ENCODE data around the gene JARID2.

JARID2 gene

DNA sequence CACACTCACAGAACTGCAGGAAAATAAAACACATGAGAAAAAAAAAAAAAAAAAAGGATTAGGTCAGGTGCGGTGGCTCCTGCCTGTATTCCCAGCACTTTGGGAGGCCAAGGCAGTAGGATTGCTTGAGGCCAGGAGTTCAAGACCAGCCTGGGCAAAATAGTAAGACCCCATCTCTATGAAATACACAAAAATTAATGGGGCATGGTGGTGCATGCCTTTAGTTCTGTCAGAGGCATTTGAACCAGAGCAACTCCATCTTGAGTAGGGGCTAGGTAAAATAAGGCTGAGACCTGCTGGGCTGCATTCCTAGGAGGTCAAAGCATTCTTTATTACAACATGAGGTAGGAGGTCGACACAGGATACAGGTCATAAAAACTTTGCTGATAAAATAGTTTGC lies 39.0 kb upstream of the JARID2 start:
- no peaks in the 10 kb centered on the region for H3F3A ChIP-seq (ENCODE audit: insufficient read depth, low read length)
- no peaks in the 10 kb centered on the region for H3K9me3 ChIP-seq (ENCODE audit: low read length)
- no peaks in the 10 kb centered on the region for H3K79me2 ChIP-seq (ENCODE audit: insufficient read depth, low read length)
- no peaks in the 10 kb centered on the region for H3K4me1 ChIP-seq (ENCODE audit: insufficient read depth, low read length, severe bottlenecking)
- no peak overlapping the region for H2AFZ ChIP-seq (ENCODE audit: low read length)
- no peaks in the 10 kb centered on the region for H4K20me1 ChIP-seq (ENCODE audit: insufficient read depth, low read length)
- no peak overlapping the region for H3K27ac ChIP-seq (ENCODE audit: low read depth, low read length, poor library complexity, severe bottlenecking)
- no peak overlapping the region for H3K4me3 ChIP-seq (ENCODE audit: low read depth, low read length, poor library complexity, severe bottlenecking)
- no peaks in the 10 kb centered on the region for H3K9me2 ChIP-seq (ENCODE audit: low read depth, low read length)
- no peaks in the 10 kb centered on the region for H3K36me3 ChIP-seq (ENCODE audit: insufficient read depth, low read length)
- TF ChIP-seq EZH2 (IDR thresholded peaks at IDR 0.05; ENCODE audit: borderline replicate concordance, low read length) (no peak), CTCF (IDR thresholded peaks at IDR 0.05; ENCODE audit: low read length) (no peak)
- H3K27me3 ChIP-seq (ENCODE audit: insufficient read depth, low read length), result no peaks in the 10 kb centered on the region
- H3K4me2 ChIP-seq (ENCODE audit: low read length), result no peak overlapping the region
- no peak overlapping the region for H3K9ac ChIP-seq (ENCODE audit: low read length)

DNA sequence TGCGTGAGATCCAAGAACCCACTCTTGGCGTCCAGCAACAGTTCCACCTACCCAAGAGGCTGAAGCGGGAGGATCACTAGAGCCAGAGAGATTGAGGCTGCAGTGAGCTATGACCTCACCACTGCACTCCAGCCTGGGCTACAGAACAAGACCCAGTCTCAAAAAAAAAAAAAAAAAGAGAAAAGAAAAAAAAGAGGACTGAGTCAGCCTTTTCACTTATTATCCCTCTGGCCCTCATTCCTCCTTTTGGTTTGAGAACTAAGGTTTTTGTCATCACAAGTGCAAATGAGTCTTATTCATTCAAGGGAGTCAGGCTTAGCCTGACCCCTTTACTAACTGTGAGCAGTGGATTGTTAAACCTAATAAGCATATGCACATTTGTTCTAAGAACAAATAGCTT lies 37.9 kb upstream of the JARID2 start:
- no peak overlapping the region for H3K4me2 ChIP-seq (ENCODE audit: low read length)
- no peaks in the 10 kb centered on the region for H3K9me2 ChIP-seq (ENCODE audit: low read depth, low read length)
- TF ChIP-seq EZH2 (IDR thresholded peaks at IDR 0.05; ENCODE audit: borderline replicate concordance, low read length), result no peak
- no peak for TF ChIP-seq CTCF (IDR thresholded peaks at IDR 0.05; ENCODE audit: low read length)
- H3F3A ChIP-seq (ENCODE audit: insufficient read depth, low read length), result no peaks in the 10 kb centered on the region
- no peaks in the 10 kb centered on the region for H3K4me1 ChIP-seq (ENCODE audit: insufficient read depth, low read length, severe bottlenecking)
- no peak overlapping the region for H2AFZ ChIP-seq (ENCODE audit: low read length)
- H3K4me3 ChIP-seq (ENCODE audit: low read depth, low read length, poor library complexity, severe bottlenecking), result no peak overlapping the region
- H3K27me3 ChIP-seq (ENCODE audit: insufficient read depth, low read length), result no peaks in the 10 kb centered on the region
- no peaks in the 10 kb centered on the region for H3K79me2 ChIP-seq (ENCODE audit: insufficient read depth, low read length)
- H3K9me3 ChIP-seq (ENCODE audit: low read length), result no peaks in the 10 kb centered on the region
- H4K20me1 ChIP-seq (ENCODE audit: insufficient read depth, low read length), result no peaks in the 10 kb centered on the region
- H3K36me3 ChIP-seq (ENCODE audit: insufficient read depth, low read length), result no peaks in the 10 kb centered on the region
- H3K27ac ChIP-seq (ENCODE audit: low read depth, low read length, poor library complexity, severe bottlenecking), result no peak overlapping the region
- no peak overlapping the region for H3K9ac ChIP-seq (ENCODE audit: low read length)

- Histone ChIP-seq H3K79me2 (ENCODE audit: insufficient read depth, low read length) (no peaks in the 10 kb centered on the region), H3K4me1 (ENCODE audit: insufficient read depth, low read length, severe bottlenecking) (no peaks in the 10 kb centered on the region), H4K20me1 (ENCODE audit: insufficient read depth, low read length) (no peaks in the 10 kb centered on the region), H3K27ac (ENCODE audit: low read depth, low read length, poor library complexity, severe bottlenecking) (no peak overlapping the region), H3K27me3 (ENCODE audit: insufficient read depth, low read length) (no peaks in the 10 kb centered on the region), H3K9me3 (ENCODE audit: low read length) (no peaks in the 10 kb centered on the region), H3K9me2 (ENCODE audit: low read depth, low read length) (no peaks in the 10 kb centered on the region), H3K4me2 (ENCODE audit: low read length) (no peak overlapping the region), H2AFZ (ENCODE audit: low read length) (no peak overlapping the region), H3F3A (ENCODE audit: insufficient read depth, low read length) (no peaks in the 10 kb centered on the region), H3K9ac (ENCODE audit: low read length) (no peak overlapping the region), H3K4me3 (ENCODE audit: low read depth, low read length, poor library complexity, severe bottlenecking) (no peak overlapping the region), H3K36me3 (ENCODE audit: insufficient read depth, low read length) (no peaks in the 10 kb centered on the region)
- TF ChIP-seq EZH2 (IDR thresholded peaks at IDR 0.05; ENCODE audit: borderline replicate concordance, low read length), result no peak
- no peak for TF ChIP-seq CTCF (IDR thresholded peaks at IDR 0.05; ENCODE audit: low read length)
These were observed 31.9 kb upstream of the JARID2 start for GRCh38 chr6:15213838-15214400.

All from OCI-LY1 (cell line).